GM23338 (cell line): ENCODE measurements around the gene LCMT1. TPM values are rescaled to one million over a fixed set of nuclear protein-coding genes. Genes with fewer than 3 reads are reported as not detected.

ENCODE experiments used
- ATAC-seq: fragments of 200-7000 bp; cut with Tn5 transposase; 3 replicates; pipeline ENCODE4 v1.9.1; 2020
- DNase-seq: peaks from one replicate; pipeline ENCODE4 v3.0.0-alpha.2; 2015; ENCODE audit warnings: low spot score
- H2AFZ ChIP-seq: fragments of 200-600 bp; sonication (generic); 2 replicates; pipeline ENCODE4 v1.8.0; 2016; ENCODE audit warnings: antibody characterized with exemption, mild to moderate bottlenecking, moderate library complexity
- H3F3A ChIP-seq: fragments of 200-600 bp; sonication (generic); replicated peaks from 2 replicates; pipeline ENCODE4 v1.8.0; 2017; ENCODE audit warnings: antibody characterized with exemption, mixed run types, low read depth
- H3K27ac ChIP-seq: fragments of 200-600 bp; sonication (generic); 2 replicates; pipeline ENCODE4 v1.6.1; 2016; ENCODE audit warnings: low read depth
- H3K27me3 ChIP-seq: fragments of 200-600 bp; sonication (generic); 2 replicates; pipeline ENCODE4 v1.8.0; 2016; ENCODE audit warnings: mild to moderate bottlenecking, mixed run types, moderate library complexity; ENCODE audit not compliant: insufficient read depth
- H3K36me3 ChIP-seq: fragments of 200-600 bp; sonication (generic); 2 replicates; pipeline ENCODE4 v1.8.0; 2016; ENCODE audit warnings: mild to moderate bottlenecking; ENCODE audit not compliant: insufficient read depth
- H3K4me1 ChIP-seq: fragments of 200-600 bp; sonication (generic); 2 replicates; pipeline ENCODE4 v1.8.0; 2016; ENCODE audit warnings: mild to moderate bottlenecking, moderate library complexity; ENCODE audit not compliant: insufficient read depth
- H3K4me2 ChIP-seq: fragments of 200-600 bp; sonication (generic); 2 replicates; pipeline ENCODE4 v1.7.1; 2017; ENCODE audit warnings: mixed run types
- H3K4me3 ChIP-seq: fragments of 200-600 bp; sonication (generic); 2 replicates; pipeline ENCODE4 v1.6.1; 2016; ENCODE audit warnings: mixed run types
- H3K79me2 ChIP-seq: fragments of 200-600 bp; sonication (generic); replicated peaks from 2 replicates; pipeline ENCODE4 v1.8.0; 2017; ENCODE audit warnings: mild to moderate bottlenecking; ENCODE audit not compliant: insufficient read depth
- H3K9me2 ChIP-seq: fragments of 200-600 bp; sonication (generic); 2 replicates; pipeline ENCODE4 v1.8.0; 2017; ENCODE audit not compliant: insufficient read depth
- H4K20me1 ChIP-seq: fragments of 200-600 bp; sonication (generic); replicated peaks from 2 replicates; pipeline ENCODE4 v1.8.0; 2017; ENCODE audit warnings: mild to moderate bottlenecking; ENCODE audit not compliant: insufficient read depth
- H3K27ac Mint-ChIP-seq: 2 replicates; pipeline ENCODE4 v1.8.0; 2020; ENCODE audit warnings: inconsistent platforms, mild to moderate bottlenecking, moderate library complexity, mixed read lengths
- H3K27me3 Mint-ChIP-seq: 3 replicates; pipeline ENCODE4 v1.8.0; 2022; ENCODE audit warnings: low read depth, mild to moderate bottlenecking, moderate library complexity, mixed read lengths, inconsistent platforms; ENCODE audit not compliant: insufficient read depth, poor library complexity
- H3K36me3 Mint-ChIP-seq: 3 replicates; pipeline ENCODE4 v1.8.0; 2021; ENCODE audit warnings: low read depth, mild to moderate bottlenecking, inconsistent platforms, moderate library complexity, mixed read lengths
- H3K4me1 Mint-ChIP-seq: 3 replicates; pipeline ENCODE4 v1.8.0; 2020; ENCODE audit warnings: mild to moderate bottlenecking, inconsistent platforms, mixed read lengths
- H3K4me3 Mint-ChIP-seq: 3 replicates; pipeline ENCODE4 v1.8.0; 2021; ENCODE audit warnings: moderate library complexity, mild to moderate bottlenecking, inconsistent platforms, mixed read lengths
- H3K9me3 Mint-ChIP-seq: 3 replicates; pipeline ENCODE4 v1.8.0; 2020; ENCODE audit warnings: moderate library complexity, mild to moderate bottlenecking, inconsistent platforms, mixed read lengths
- CREB1 ChIP-seq: fragments of 250-450 bp; sonication (Bioruptor Pico); IDR thresholded peaks from 2 replicates; pipeline ENCODE4 v1.5.0; 2020; ENCODE audit warnings: low read depth, mild to moderate bottlenecking, moderate library complexity
- CTCF ChIP-seq, 2 experiments: fragments of 200-600 bp in 1 of 2; sonication (generic) in 1 of 2; conservative IDR thresholded peaks; 2 replicates each; pipeline versions ENCODE4 v1.5.1 to v1.6.1; 2016 to 2017; ENCODE audit warnings: antibody characterized with exemption in 2 of 2, low read depth in 2 of 2, mild to moderate bottlenecking in 2 of 2, moderate library complexity in 1 of 2
- ETS1 ChIP-seq: IDR thresholded peaks from 2 replicates; pipeline ENCODE4 v1.6.1; 2016; ENCODE audit warnings: antibody characterized with exemption
- EZH2phosphoT487 ChIP-seq: fragments of 200-600 bp; sonication (generic); IDR thresholded peaks from one replicate; pipeline ENCODE4 v1.8.1; 2018; ENCODE audit warnings: antibody characterized with exemption; ENCODE audit not compliant: unreplicated experiment
- JUNB ChIP-seq: IDR thresholded peaks from one replicate; pipeline ENCODE4 v1.6.1; 2016; ENCODE audit warnings: antibody characterized with exemption; ENCODE audit not compliant: unreplicated experiment
- NANOG ChIP-seq: IDR thresholded peaks from 2 replicates; pipeline ENCODE4 v1.6.1; 2016; ENCODE audit warnings: antibody characterized with exemption, borderline replicate concordance
- POLR2AphosphoS5 ChIP-seq: IDR thresholded peaks from 2 replicates; pipeline ENCODE4 v1.6.1; 2016; ENCODE audit warnings: antibody characterized with exemption, low read depth
- REST ChIP-seq: IDR thresholded peaks from one replicate; pipeline ENCODE4 v1.6.1; 2018; ENCODE audit warnings: antibody characterized with exemption; ENCODE audit not compliant: unreplicated experiment
- STAT1 ChIP-seq: IDR thresholded peaks from one replicate; pipeline ENCODE4 v1.6.1; 2016; ENCODE audit warnings: antibody characterized with exemption; ENCODE audit not compliant: unreplicated experiment
- ZNF114 ChIP-seq: fragments of 250-450 bp; sonication (Bioruptor Pico); IDR thresholded peaks from 2 replicates; pipeline ENCODE4 v1.5.0; 2020; ENCODE audit warnings: mild to moderate bottlenecking, moderate library complexity
- ZNF331 ChIP-seq: fragments of 250-450 bp; sonication (Bioruptor Pico); IDR thresholded peaks from 2 replicates; pipeline ENCODE4 v1.5.0; 2020; ENCODE audit warnings: low read depth, mild to moderate bottlenecking, moderate library complexity
- ZNF462 ChIP-seq: fragments of 250-450 bp; sonication (Bioruptor Pico); IDR thresholded peaks from 2 replicates; pipeline ENCODE4 v1.5.0; 2020; ENCODE audit warnings: mild to moderate bottlenecking, moderate library complexity
- polyA plus RNA-seq: library from polyadenylated mRNA; unstranded; fragments of >200 nt; fragmentation: Nextera tagmentation; extraction: Ambion mirVana; gene quantifications from 2 replicates; pipeline ENCODE4 v1.2.1, GENCODE V29; 2016
- total RNA-seq: library from RNA; depleted of rRNA; stranded (reverse); fragments of >200 nt; shearing (Covaris generic); gene quantifications from 2 replicates; pipeline ENCODE4 v1.2.3, GENCODE V29; 2014

Gene LCMT1
- total and polyA plus RNA-seq, 2 experiments from 2014 or later: 56.2 to 84.6 TPM

GRCh38 chr16:25100511-25100910 is 11.0 kb upstream of the LCMT1 start:
- no peaks in the 10 kb centered on the region for H3K79me2 ChIP-seq
- TF ChIP-seq ZNF462 (CRISPR knock-in tag): no peak
- no peak for TF ChIP-seq NANOG
- no peak for TF ChIP-seq CTCF (conservative IDR thresholded peaks at IDR 0.05; ENCODE audit: low read depth in 2 of 2)
- TF ChIP-seq STAT1: no peak
- no peak for TF ChIP-seq POLR2AphosphoS5
- no peak for TF ChIP-seq ETS1
- no peak for TF ChIP-seq ZNF331 (CRISPR knock-in tag)
- no peak for TF ChIP-seq EZH2phosphoT487
- TF ChIP-seq REST: no peak
- TF ChIP-seq ZNF114: no peak
- TF ChIP-seq JUNB: no peak
- no peak for TF ChIP-seq CREB1
- no peak overlapping the region for H3K27ac ChIP-seq
- no peaks in the 10 kb centered on the region for H4K20me1 ChIP-seq
- ATAC-seq (no peak), DNase-seq (no peak)
- H3K4me1 ChIP-seq: no peaks in the 10 kb centered on the region
- Mint-ChIP-seq H3K27ac (no peak overlapping the region), H3K36me3 (no peaks in the 10 kb centered on the region), H3K9me3 (no peaks in the 10 kb centered on the region), H3K4me1 (no peaks in the 10 kb centered on the region), H3K4me3 (no peak overlapping the region), H3K27me3 (peaks cover 10% of the 10 kb centered on the region)
- H3F3A ChIP-seq: no peaks in the 10 kb centered on the region
- no peaks in the 10 kb centered on the region for H3K9me2 ChIP-seq
- H3K4me3 ChIP-seq: no peak overlapping the region
- H3K36me3 ChIP-seq: no peaks in the 10 kb centered on the region
- H3K4me2 ChIP-seq: no peak overlapping the region
- no peaks in the 10 kb centered on the region for H3K27me3 ChIP-seq
- no peak overlapping the region for H2AFZ ChIP-seq
